Measurements from ENCODE around the gene CNTN4. TPM values are rescaled to one million over a fixed set of nuclear protein-coding genes. Genes with fewer than 3 reads are reported as not detected.

The CNTN4 gene
- total RNA-seq, 1 donor from 2014 or later = 0.52 TPM

- H3K4me3 Mint-ChIP-seq (ENCODE audit: unreplicated experiment) = no peak overlapping the region
- no peak for DNase-seq (ENCODE audit: low spot score)
- no peaks in the 10 kb centered on the region for H3K9me3 Mint-ChIP-seq (ENCODE audit: low read depth)
- peaks cover 11% of the 10 kb centered on the region for H3K27me3 Mint-ChIP-seq (ENCODE audit: low read depth)
- H3K27ac Mint-ChIP-seq (ENCODE audit: unreplicated experiment) = no peak overlapping the region
- peaks cover 1% of the 10 kb centered on the region for H3K4me1 Mint-ChIP-seq (ENCODE audit: low read depth)
- H3K36me3 Mint-ChIP-seq (ENCODE audit: low read depth) = no peaks in the 10 kb centered on the region
- no peak for TF ChIP-seq CTCF (IDR thresholded peaks at IDR 0.05)
These were observed 412.0 kb downstream of the CNTN4 start for GRCh38 chr3:2510591-2511145.

- Mint-ChIP-seq H3K36me3 (ENCODE audit: low read depth) (no peaks in the 10 kb centered on the region), H3K27me3 (ENCODE audit: low read depth) (peaks cover 11% of the 10 kb centered on the region), H3K4me3 (ENCODE audit: unreplicated experiment) (no peak overlapping the region), H3K9me3 (ENCODE audit: low read depth) (no peaks in the 10 kb centered on the region), H3K4me1 (ENCODE audit: low read depth) (no peaks in the 10 kb centered on the region), H3K27ac (ENCODE audit: unreplicated experiment) (no peak overlapping the region)
- no peak for DNase-seq (ENCODE audit: low spot score)
- no peak for TF ChIP-seq CTCF (IDR thresholded peaks at IDR 0.05)
These were observed 412.7 kb downstream of the CNTN4 start for GRCh38 chr3:2511356-2511755.

GRCh38 chr3:2512881-2513280, 414.2 kb downstream of the CNTN4 start:
- Mint-ChIP-seq H3K27ac (ENCODE audit: unreplicated experiment) (no peak overlapping the region), H3K27me3 (ENCODE audit: low read depth) (peaks cover 11% of the 10 kb centered on the region), H3K9me3 (ENCODE audit: low read depth) (no peaks in the 10 kb centered on the region), H3K36me3 (ENCODE audit: low read depth) (no peaks in the 10 kb centered on the region), H3K4me1 (ENCODE audit: low read depth) (no peaks in the 10 kb centered on the region), H3K4me3 (ENCODE audit: unreplicated experiment) (no peak overlapping the region)
- TF ChIP-seq CTCF (IDR thresholded peaks at IDR 0.05) = no peak
- DNase-seq (ENCODE audit: low spot score) = no peak

GRCh38 chr3:2513986-2514385, 415.3 kb downstream of the CNTN4 start:
- no peak overlapping the region for H3K27ac Mint-ChIP-seq (ENCODE audit: unreplicated experiment)
- DNase-seq (ENCODE audit: low spot score) = no peak
- no peak overlapping the region for H3K4me3 Mint-ChIP-seq (ENCODE audit: unreplicated experiment)
- H3K27me3 Mint-ChIP-seq (ENCODE audit: low read depth) = peaks cover 11% of the 10 kb centered on the region
- H3K9me3 Mint-ChIP-seq (ENCODE audit: low read depth) = peaks cover under 1% of the 10 kb centered on the region
- no peaks in the 10 kb centered on the region for H3K36me3 Mint-ChIP-seq (ENCODE audit: low read depth)
- H3K4me1 Mint-ChIP-seq (ENCODE audit: low read depth) = no peaks in the 10 kb centered on the region
- TF ChIP-seq CTCF (IDR thresholded peaks at IDR 0.05) = no peak

- TF ChIP-seq CTCF (IDR thresholded peaks at IDR 0.05) = no peak
- no peak overlapping the region for H3K4me3 Mint-ChIP-seq (ENCODE audit: unreplicated experiment)
- H3K27me3 Mint-ChIP-seq (ENCODE audit: low read depth) = peaks cover 9% of the 10 kb centered on the region
These were observed 418.2 kb downstream of the CNTN4 start for GRCh38 chr3:2516762-2517441.

More at GRCh38 chr3:2516762-2517441, 418.2 kb downstream of the CNTN4 start:
- Mint-ChIP-seq H3K9me3 (ENCODE audit: low read depth) (peaks cover 5% of the 10 kb centered on the region), H3K36me3 (ENCODE audit: low read depth) (no peaks in the 10 kb centered on the region), H3K27ac (ENCODE audit: unreplicated experiment) (no peak overlapping the region), H3K4me1 (ENCODE audit: low read depth) (no peaks in the 10 kb centered on the region)
- DNase-seq (ENCODE audit: low spot score) = no peak

Data from chondrocyte (in vitro differentiated cells).